SK-N-SH (cell line): ENCODE data around the gene RNASEH2B. TPM values are rescaled to one million over a fixed set of nuclear protein-coding genes. Genes with fewer than 3 reads are reported as not detected.

Experiments
- CTCF ChIA-PET: fragments of 300-600, 350-600 bp; formaldehyde crosslinking; extraction: SDS; loops from one replicate; lab custom pipeline; 2021; lab: Yijun Ruan, JAX
- POLR2A ChIA-PET: fragments of 350-600 bp; sonication (Branson Sonifier 250); formaldehyde crosslinking; extraction: SDS; loops from one replicate; lab custom pipeline; 2020; ENCODE audit warnings: antibody characterized with exemption, inconsistent platforms; lab: Yijun Ruan, JAX
- DNase-seq: peaks from one replicate; pipeline ENCODE4 v3.0.0; 2012
- H2AFZ ChIP-seq: fragments of 200-600 bp; sonication (generic); 2 replicates; pipeline ENCODE4 v1.8.1; 2016; ENCODE audit warnings: antibody characterized with exemption, mild to moderate bottlenecking, low read depth
- H3F3A ChIP-seq: fragments of 200-600 bp; sonication (generic); replicated peaks from 2 replicates; pipeline ENCODE3; 2016; ENCODE audit warnings: antibody characterized with exemption, mild to moderate bottlenecking; ENCODE audit not compliant: insufficient read depth
- H3K27ac ChIP-seq, 2 experiments: fragments of 200-500 bp in 1 of 2; fragments of 200-600 bp in 1 of 2; sonication (Bioruptor generic) in 1 of 2; sonication (generic), shearing (Covaris generic) in 1 of 2; 2 replicates each; pipeline versions ENCODE4 v1.5.1 to v1.6.1; 2014 to 2016; ENCODE audit warnings: low read depth in 2 of 2, inconsistent platforms in 1 of 2, low read length in 1 of 2, mild to moderate bottlenecking in 1 of 2, mixed read lengths in 1 of 2
- H3K27me3 ChIP-seq: fragments of 200-600 bp; sonication (generic), shearing (Covaris generic); 2 replicates; pipeline ENCODE4 v1.6.1; 2016; ENCODE audit warnings: mixed run types; ENCODE audit not compliant: insufficient read depth
- H3K36me3 ChIP-seq, 2 experiments: fragments of 200-500 bp in 1 of 2; fragments of 200-600 bp in 1 of 2; sonication (Bioruptor generic) in 1 of 2; sonication (generic) in 1 of 2; replicated peaks in 1 of 2; 2 replicates each; pipeline versions ENCODE3 to v1.5.1; 2014 to 2016; ENCODE audit warnings: low read length in 1 of 2, mild to moderate bottlenecking in 1 of 2; ENCODE audit not compliant: insufficient read depth in 2 of 2, control insufficient read depth in 1 of 2
- H3K4me1 ChIP-seq, 2 experiments: fragments of 200-500 bp in 1 of 2; fragments of 200-600 bp in 1 of 2; sonication (Bioruptor generic) in 1 of 2; sonication (generic), shearing (Covaris generic) in 1 of 2; 2 replicates each; pipeline versions ENCODE4 v1.5.1 to v1.6.1; 2014 to 2016; ENCODE audit warnings: low read depth in 1 of 2, low read length in 1 of 2, mixed run types in 1 of 2; ENCODE audit not compliant: insufficient read depth in 2 of 2, control insufficient read depth in 1 of 2
- H3K4me2 ChIP-seq: fragments of 200-600 bp; sonication (generic), shearing (Covaris generic); 2 replicates; pipeline ENCODE4 v1.6.1; 2017; ENCODE audit warnings: mixed run types
- H3K4me3 ChIP-seq, 2 experiments: fragments of 200-500 bp in 1 of 2; fragments of 200-600 bp in 1 of 2; sonication (Bioruptor generic) in 1 of 2; sonication (generic), shearing (Covaris generic) in 1 of 2; 2 replicates each; pipeline versions ENCODE4 v1.5.1 to v1.8.1; 2014 to 2016; ENCODE audit warnings: low read depth in 2 of 2, inconsistent platforms in 1 of 2, low read length in 1 of 2, mild to moderate bottlenecking in 1 of 2, mixed read lengths in 1 of 2, moderate library complexity in 1 of 2
- H3K79me2 ChIP-seq: fragments of 200-600 bp; sonication (generic); 2 replicates; pipeline ENCODE4 v1.8.1; 2017; ENCODE audit warnings: mild to moderate bottlenecking; ENCODE audit not compliant: insufficient read depth
- H3K9ac ChIP-seq: fragments of 200-600 bp; sonication (generic); 2 replicates; pipeline ENCODE4 v1.6.1; 2017; ENCODE audit warnings: mixed run types
- H3K9me2 ChIP-seq: fragments of 200-600 bp; sonication (generic); 2 replicates; pipeline ENCODE4 v1.6.1; 2017; ENCODE audit warnings: mixed run types
- H3K9me3 ChIP-seq: fragments of 200-600 bp; sonication (generic); 2 replicates; pipeline ENCODE4 v1.6.1; 2017; ENCODE audit warnings: mixed run types, mild to moderate bottlenecking, moderate library complexity
- H4K20me1 ChIP-seq: fragments of 200-600 bp; sonication (generic); 2 replicates; pipeline ENCODE4 v1.6.1; 2017; ENCODE audit warnings: mild to moderate bottlenecking, mixed run types; ENCODE audit not compliant: insufficient read depth
- CHD2 ChIP-seq: fragments of 150-350 bp; IDR thresholded peaks from 2 replicates; pipeline ENCODE4 v1.6.1; 2018; ENCODE audit warnings: low read length; ENCODE audit not compliant: partially characterized antibody
- FOXM1 ChIP-seq: IDR thresholded peaks from 2 replicates; pipeline ENCODE4 v1.4.0; 2012; ENCODE audit warnings: low read depth, mild to moderate bottlenecking
- GABPA ChIP-seq: IDR thresholded peaks from 2 replicates; pipeline ENCODE4 v1.4.0; 2012; ENCODE audit warnings: low read depth, mild to moderate bottlenecking
- GATA2 ChIP-seq: sonication (generic); formaldehyde crosslinking; IDR thresholded peaks from 2 replicates; pipeline ENCODE4 v1.5.0; 2020; ENCODE audit warnings: mild to moderate bottlenecking, missing genetic modification reagents
- MXI1 ChIP-seq: IDR thresholded peaks from 2 replicates; pipeline ENCODE4 v1.6.1; 2012; ENCODE audit warnings: mild to moderate bottlenecking, low read depth, low read length, improper control_type of control experiment
- NFIC ChIP-seq: IDR thresholded peaks from 2 replicates; pipeline ENCODE4 v1.4.0; 2012; ENCODE audit warnings: borderline replicate concordance
- NRF1 ChIP-seq: IDR thresholded peaks from 2 replicates; pipeline ENCODE4 v1.6.1; 2012; ENCODE audit warnings: low read depth, mild to moderate bottlenecking, low read length
- RAD21 ChIP-seq: IDR thresholded peaks from 2 replicates; pipeline ENCODE4 v1.6.1; 2012; ENCODE audit warnings: mild to moderate bottlenecking, low read length
- RCOR1 ChIP-seq: fragments of 150-350 bp; IDR thresholded peaks from 2 replicates; pipeline ENCODE4 v1.6.1; 2017; ENCODE audit warnings: antibody characterized with exemption, low read length
- REST ChIP-seq: IDR thresholded peaks from 2 replicates; pipeline ENCODE4 v1.6.1; 2012; ENCODE audit warnings: mild to moderate bottlenecking, low read depth, low read length, moderate library complexity
- RXRA ChIP-seq: IDR thresholded peaks from 2 replicates; pipeline ENCODE4 v1.4.0; 2012; ENCODE audit warnings: low read depth, mild to moderate bottlenecking, borderline replicate concordance
- TAF1 ChIP-seq: IDR thresholded peaks from 2 replicates; pipeline ENCODE4 v1.6.1; 2012; ENCODE audit warnings: low read depth, mild to moderate bottlenecking, low read length, moderate library complexity, borderline replicate concordance
- TCF12 ChIP-seq: IDR thresholded peaks from 2 replicates; pipeline ENCODE4 v1.4.0; 2012
- TEAD4 ChIP-seq: IDR thresholded peaks from 2 replicates; pipeline ENCODE4 v1.4.0; 2012; ENCODE audit warnings: mild to moderate bottlenecking, borderline replicate concordance; ENCODE audit not compliant: insufficient read depth
- USF2 ChIP-seq: fragments of 150-350 bp; IDR thresholded peaks from 2 replicates; pipeline ENCODE4 v1.6.1; 2017; ENCODE audit warnings: antibody characterized with exemption, low read length, low read depth, borderline replicate concordance
- YY1 ChIP-seq: IDR thresholded peaks from 2 replicates; pipeline ENCODE4 v1.4.0; 2012; ENCODE audit warnings: low read depth, mild to moderate bottlenecking
- ZBTB33 ChIP-seq: IDR thresholded peaks from 2 replicates; pipeline ENCODE4 v1.4.0; 2012; ENCODE audit warnings: low read depth, borderline replicate concordance
- WGBS: methylation state at CpG from one replicate; pipeline ENCODE4 v1.1.6; 2017; ENCODE audit warnings: low lambda C conversion rate; 5-methylcytosine and 5-hydroxymethylcytosine counted together
- polyA plus RNA-seq, 3 experiments: library from polyadenylated mRNA; depleted of rRNA; stranded (reverse); fragments of >200 nt; gene quantifications; 2 replicates each; pipeline ENCODE4 v1.2.3, GENCODE V29; 2012
- TF ChIP-seq, protein P1 (sequence below): IDR thresholded peaks from 2 replicates; pipeline ENCODE4 v1.4.0; 2012; ENCODE audit warnings: low read depth

RNASEH2B gene
- polyA plus RNA-seq, 1 of the 3 experiments (the other 2 are of a cell fraction) = 13.0 TPM

DNA sequence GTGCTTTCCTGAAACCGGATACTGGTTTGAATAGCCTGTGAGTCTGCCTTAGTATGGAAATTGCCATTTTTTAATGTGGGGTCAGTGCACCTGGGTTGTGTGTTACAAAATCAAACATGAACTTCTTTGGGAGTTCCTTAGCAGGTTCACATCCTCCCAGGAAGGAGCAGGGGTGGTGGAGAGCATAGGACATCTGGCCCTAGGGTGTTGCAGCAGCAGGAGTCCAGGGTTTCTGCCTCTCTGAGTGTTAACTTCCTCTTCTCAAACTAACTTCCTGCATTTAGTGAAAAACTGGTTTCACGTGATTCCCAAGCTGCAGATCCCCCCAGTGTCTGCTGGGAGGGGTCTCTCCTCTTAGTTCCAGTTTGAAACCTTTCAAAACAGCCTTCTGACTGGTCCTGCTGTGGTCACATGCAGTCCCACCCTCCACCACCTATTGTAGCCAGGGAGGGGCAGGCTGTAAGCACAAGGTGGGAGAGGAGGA is 7.2 kb downstream of the RNASEH2B start:
- H4K20me1 ChIP-seq = no peaks in the 10 kb centered on the region
- WGBS = 88% methylated on average over 2 of the region's 2 CpGs
- H2AFZ ChIP-seq = no peak overlapping the region
- no peaks in the 10 kb centered on the region for H3K27me3 ChIP-seq
- POLR2A ChIA-PET = no interaction called here
- H3K9me3 ChIP-seq = peaks cover 7% of the 10 kb centered on the region; the same call in 1 of the 2 replicates
- no peak for TF ChIP-seq USF2
- no peak for TF ChIP-seq GABPA
- TF ChIP-seq RCOR1 = no peak
- TF ChIP-seq, protein P1, sequence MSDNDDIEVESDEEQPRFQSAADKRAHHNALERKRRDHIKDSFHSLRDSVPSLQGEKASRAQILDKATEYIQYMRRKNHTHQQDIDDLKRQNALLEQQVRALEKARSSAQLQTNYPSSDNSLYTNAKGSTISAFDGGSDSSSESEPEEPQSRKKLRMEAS = no peak
- TF ChIP-seq YY1 = no peak
- TF ChIP-seq RXRA = no peak
- TF ChIP-seq NRF1 = no peak
- peaks cover 7 to 10% of the 10 kb centered on the region in 2 experiments for H3K4me1 ChIP-seq
- no peaks in the 10 kb centered on the region for H3F3A ChIP-seq
- H3K9me2 ChIP-seq = no peaks in the 10 kb centered on the region
- no peak for DNase-seq
- no peak overlapping the region for H3K4me2 ChIP-seq
- H3K79me2 ChIP-seq = peaks cover 75% of the 10 kb centered on the region
- H3K9ac ChIP-seq = no peak overlapping the region
- peaks cover 0 to 6% of the 10 kb centered on the region in 2 experiments for H3K36me3 ChIP-seq
- CTCF ChIA-PET = no interaction called here
- no peak overlapping the region for H3K4me3 ChIP-seq
- no peak overlapping the region for H3K27ac ChIP-seq

- H3K27ac ChIP-seq = no peak overlapping the region
- no peak overlapping the region for H2AFZ ChIP-seq
- ChIA-PET POLR2A (no interaction called here), CTCF (interaction anchor here (1.3 to 1.8 kb wide), 2 partner anchors 11 to 14 kb away, joined by 4 to 6 read pairs; no protein-coding TSS in a partner anchor)
- DNase-seq = no peak
- no peaks in the 10 kb centered on the region for H3K27me3 ChIP-seq
- no peaks in the 10 kb centered on the region for H4K20me1 ChIP-seq
- H3K79me2 ChIP-seq = peaks cover 71% of the 10 kb centered on the region
- H3K4me2 ChIP-seq = no peak overlapping the region
- no peaks in the 10 kb centered on the region for H3K9me2 ChIP-seq
- peaks cover 6 to 7% of the 10 kb centered on the region in 2 experiments; a peak in 3 of 4 replicates for H3K4me1 ChIP-seq
- peaks cover 7% of the 10 kb centered on the region; the same call in 1 of the 2 replicates for H3K9me3 ChIP-seq
- H3F3A ChIP-seq = no peaks in the 10 kb centered on the region
- no peak overlapping the region for H3K9ac ChIP-seq
- no peak overlapping the region for H3K4me3 ChIP-seq
- peaks cover 0 to 7% of the 10 kb centered on the region in 2 experiments for H3K36me3 ChIP-seq
- TF ChIP-seq USF2 = no peak
- no peak for TF ChIP-seq MXI1
- no peak for TF ChIP-seq ZBTB33
- TF ChIP-seq FOXM1 = no peak
- TF ChIP-seq TAF1 = no peak
- TF ChIP-seq REST = no peak
- TF ChIP-seq GATA2 (CRISPR knock-in tag) = no peak
- no peak for TF ChIP-seq RAD21
- TF ChIP-seq NFIC = no peak
- no peak for TF ChIP-seq NRF1
- no peak for TF ChIP-seq RCOR1
- TF ChIP-seq TCF12 = no peak
- TF ChIP-seq, protein P1 = no peak
- no peak for TF ChIP-seq TEAD4
- no peak for TF ChIP-seq CHD2
These were observed 8.0 kb downstream of the RNASEH2B start for GRCh38 chr13:50917572-50917971.
